Inflammatory macrophage (primary cell): ENCODE measurements around the gene AATK.

Experiments
- DNase-seq, 2 donors: peaks; one replicate each; pipeline ENCODE4 v3.0.0-alpha.2; 2020 to 2022

AATK gene

GRCh38 chr17:81068411-81069134 lies 97.4 kb downstream of the AATK start:
- no peak for DNase-seq

- no peak for DNase-seq
Measured at GRCh38 chr17:81067391-81067811, 98.6 kb downstream of the AATK start.
